Astrocyte (in vitro differentiated cells and primary cell): Measurements from ENCODE around the gene LRRC3. TPM values are rescaled to one million over a fixed set of nuclear protein-coding genes. Genes with fewer than 3 reads are reported as not detected.
A peak's percentile ranks its signal among the peaks of the same experiment; 100 is the strongest.

Source experiments
- DNase-seq: peaks from one replicate; pipeline ENCODE4 v3.0.0-alpha.2; 2010; ENCODE audit warnings: low read depth
- FAIRE-seq: peaks from 2 replicates; lab custom pipeline; 2011; peaks lifted over from hg19 to GRCh38; lab: Jason Lieb, UNC
- H2AFZ ChIP-seq: 2 replicates; pipeline ENCODE4 v1.6.0; 2012; ENCODE audit warnings: low read depth, low read length, inconsistent platforms
- H3K27ac ChIP-seq: 2 replicates; pipeline ENCODE4 v1.5.1; 2011; ENCODE audit warnings: low read depth, low read length, inconsistent platforms
- H3K27me3 ChIP-seq: 2 replicates; pipeline ENCODE4 v1.6.0; 2011; ENCODE audit warnings: low read length, inconsistent platforms; ENCODE audit not compliant: insufficient read depth
- H3K36me3 ChIP-seq: 2 replicates; pipeline ENCODE4 v1.5.1; 2011; ENCODE audit warnings: low read length, inconsistent platforms; ENCODE audit not compliant: insufficient read depth
- H3K4me1 ChIP-seq: 2 replicates; pipeline ENCODE4 v1.5.1; 2011; ENCODE audit warnings: low read length, inconsistent platforms; ENCODE audit not compliant: insufficient read depth
- H3K4me2 ChIP-seq: 2 replicates; pipeline ENCODE4 v1.6.0; 2012; ENCODE audit warnings: low read length, inconsistent platforms
- H3K4me3 ChIP-seq: 2 replicates; pipeline ENCODE4 v1.5.1; 2011; ENCODE audit warnings: low read depth, mild to moderate bottlenecking, low read length, inconsistent platforms; ENCODE audit not compliant: insufficient read depth
- H3K79me2 ChIP-seq: 2 replicates; pipeline ENCODE4 v1.6.0; 2012; ENCODE audit warnings: mild to moderate bottlenecking, low read length, inconsistent platforms; ENCODE audit not compliant: insufficient read depth
- H3K9ac ChIP-seq: 2 replicates; pipeline ENCODE4 v1.6.0; 2012; ENCODE audit warnings: mild to moderate bottlenecking, low read length, inconsistent platforms
- H3K9me3 ChIP-seq: 2 replicates; pipeline ENCODE4 v1.5.1; 2012; ENCODE audit warnings: low read depth, mild to moderate bottlenecking, low read length, inconsistent platforms; ENCODE audit not compliant: insufficient read depth
- H4K20me1 ChIP-seq: 2 replicates; pipeline ENCODE4 v1.6.0; 2012; ENCODE audit warnings: low read length, inconsistent platforms; ENCODE audit not compliant: insufficient read depth
- H3K27ac Mint-ChIP-seq: one replicate; pipeline ENCODE4 v1.8.0; 2021; ENCODE audit warnings: mild to moderate bottlenecking, mixed read lengths; ENCODE audit not compliant: unreplicated experiment
- H3K27me3 Mint-ChIP-seq: one replicate; pipeline ENCODE4 v1.8.0; 2021; ENCODE audit warnings: low read depth, mixed read lengths; ENCODE audit not compliant: unreplicated experiment
- H3K36me3 Mint-ChIP-seq: one replicate; pipeline ENCODE4 v1.8.0; 2021; ENCODE audit warnings: low read depth, mixed read lengths; ENCODE audit not compliant: unreplicated experiment
- H3K4me1 Mint-ChIP-seq: one replicate; pipeline ENCODE4 v1.8.0; 2021; ENCODE audit warnings: low read depth, mixed read lengths; ENCODE audit not compliant: unreplicated experiment
- H3K4me3 Mint-ChIP-seq: one replicate; pipeline ENCODE4 v1.8.0; 2021; ENCODE audit warnings: mild to moderate bottlenecking, moderate library complexity, mixed read lengths; ENCODE audit not compliant: unreplicated experiment
- H3K9me3 Mint-ChIP-seq: one replicate; pipeline ENCODE4 v1.8.0; 2021; ENCODE audit warnings: mild to moderate bottlenecking, mixed read lengths; ENCODE audit not compliant: unreplicated experiment
- EZH2 ChIP-seq: IDR thresholded peaks from 2 replicates; pipeline ENCODE4 v1.6.1; 2012; ENCODE audit warnings: mild to moderate bottlenecking, low read length, inconsistent platforms; ENCODE audit not compliant: insufficient read depth
- total RNA-seq: library from RNA; stranded (reverse); gene quantifications from 2 replicates; pipeline ENCODE4 v1.2.1, GENCODE V29; 2021
- TF ChIP-seq, protein P1 (sequence below): IDR thresholded peaks from 2 replicates; pipeline ENCODE4 v1.5.1; 2011; ENCODE audit warnings: low read depth, mild to moderate bottlenecking, inconsistent platforms, low read length, moderate library complexity; ENCODE audit not compliant: insufficient read depth

LRRC3 gene
- total RNA-seq, 1 donor from 2014 or later: 5.2 TPM

DNA sequence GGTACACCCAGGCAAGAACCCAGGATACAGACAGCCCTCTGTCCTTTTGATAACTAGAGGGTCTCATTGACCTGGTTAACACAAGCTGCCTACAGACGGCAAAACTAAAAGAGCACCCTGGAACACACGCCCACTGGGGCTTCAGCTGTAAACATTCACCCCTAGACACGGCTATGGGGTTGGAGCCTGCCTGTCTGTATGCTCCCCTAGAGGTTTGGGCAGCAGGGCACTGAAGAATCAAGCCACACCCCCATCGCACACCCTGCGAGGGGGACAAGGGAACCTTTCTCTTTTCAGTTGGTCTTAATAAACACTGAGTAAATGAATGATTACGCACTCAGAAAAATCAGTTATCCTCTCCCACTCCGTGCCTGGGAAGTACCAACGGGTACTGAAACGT lies 35.5 kb downstream of the LRRC3 start:
- Mint-ChIP-seq H3K36me3 (peaks cover 10% of the 10 kb centered on the region), H3K9me3 (peaks cover 35% of the 10 kb centered on the region), H3K27ac (no peak overlapping the region), H3K4me3 (no peak overlapping the region), H3K27me3 (peaks cover 17% of the 10 kb centered on the region), H3K4me1 (no peaks in the 10 kb centered on the region)
- no peak overlapping the region for H3K4me3 ChIP-seq
- H2AFZ ChIP-seq: no peak overlapping the region
- no peak overlapping the region for H3K27ac ChIP-seq
- FAIRE-seq: no peak
- H3K9ac ChIP-seq: no peak overlapping the region
- H3K79me2 ChIP-seq: no peaks in the 10 kb centered on the region
- H3K27me3 ChIP-seq: no peaks in the 10 kb centered on the region
- TF ChIP-seq, protein P1, sequence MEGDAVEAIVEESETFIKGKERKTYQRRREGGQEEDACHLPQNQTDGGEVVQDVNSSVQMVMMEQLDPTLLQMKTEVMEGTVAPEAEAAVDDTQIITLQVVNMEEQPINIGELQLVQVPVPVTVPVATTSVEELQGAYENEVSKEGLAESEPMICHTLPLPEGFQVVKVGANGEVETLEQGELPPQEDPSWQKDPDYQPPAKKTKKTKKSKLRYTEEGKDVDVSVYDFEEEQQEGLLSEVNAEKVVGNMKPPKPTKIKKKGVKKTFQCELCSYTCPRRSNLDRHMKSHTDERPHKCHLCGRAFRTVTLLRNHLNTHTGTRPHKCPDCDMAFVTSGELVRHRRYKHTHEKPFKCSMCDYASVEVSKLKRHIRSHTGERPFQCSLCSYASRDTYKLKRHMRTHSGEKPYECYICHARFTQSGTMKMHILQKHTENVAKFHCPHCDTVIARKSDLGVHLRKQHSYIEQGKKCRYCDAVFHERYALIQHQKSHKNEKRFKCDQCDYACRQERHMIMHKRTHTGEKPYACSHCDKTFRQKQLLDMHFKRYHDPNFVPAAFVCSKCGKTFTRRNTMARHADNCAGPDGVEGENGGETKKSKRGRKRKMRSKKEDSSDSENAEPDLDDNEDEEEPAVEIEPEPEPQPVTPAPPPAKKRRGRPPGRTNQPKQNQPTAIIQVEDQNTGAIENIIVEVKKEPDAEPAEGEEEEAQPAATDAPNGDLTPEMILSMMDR: no peak
- TF ChIP-seq EZH2: no peak
- H3K9me3 ChIP-seq: peaks cover 15% of the 10 kb centered on the region
- no peaks in the 10 kb centered on the region for H3K4me1 ChIP-seq
- H3K4me2 ChIP-seq: no peak overlapping the region
- no peaks in the 10 kb centered on the region for H3K36me3 ChIP-seq
- H4K20me1 ChIP-seq: no peaks in the 10 kb centered on the region
- DNase-seq: no peak

DNA sequence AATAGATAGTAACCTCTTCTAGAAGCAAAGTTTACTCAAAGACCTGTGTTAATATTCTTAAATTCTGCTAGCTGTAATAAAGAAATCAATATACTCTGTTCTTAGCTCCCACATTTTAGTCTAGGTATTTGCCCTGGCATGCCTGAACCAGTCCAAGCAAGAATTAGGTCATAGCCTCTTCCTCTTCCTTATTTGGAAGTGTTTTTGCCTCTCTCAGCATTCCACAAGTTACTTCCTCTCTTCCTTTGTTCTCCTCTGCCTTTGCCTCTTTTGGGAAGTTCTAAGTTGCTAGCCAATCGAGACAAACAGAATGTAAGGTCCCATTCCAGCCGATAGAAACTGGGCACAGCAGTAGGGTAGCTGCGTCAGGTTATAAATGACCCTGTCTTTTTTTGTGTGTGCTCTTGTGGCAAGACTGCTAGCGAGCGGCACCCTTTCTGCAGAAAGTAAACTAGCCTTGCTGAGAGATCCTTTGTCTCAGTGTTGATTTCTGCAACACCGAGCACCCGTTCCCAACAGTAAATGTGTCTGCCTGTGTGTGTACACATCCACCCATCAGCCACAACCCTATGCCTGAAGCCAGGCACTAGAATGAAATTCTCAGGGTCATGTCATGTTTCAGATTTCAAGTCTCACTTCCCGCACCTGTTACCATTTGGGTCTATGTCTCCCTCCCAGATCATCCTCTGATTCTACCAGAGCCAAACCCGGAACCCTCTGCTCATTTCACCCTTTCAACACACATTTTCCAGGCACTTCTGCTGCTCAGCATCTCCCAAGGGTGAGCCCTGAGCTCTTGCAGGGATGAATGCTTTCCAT lies 37.5 kb downstream of the LRRC3 start:
- Mint-ChIP-seq H3K27ac (peak overlapping the region; percentile 90), H3K4me3 (peak overlapping the region; percentile 31), H3K27me3 (peaks cover 22% of the 10 kb centered on the region), H3K4me1 (no peaks in the 10 kb centered on the region), H3K9me3 (peaks cover 34% of the 10 kb centered on the region), H3K36me3 (peaks cover 10% of the 10 kb centered on the region)
- no peaks in the 10 kb centered on the region for H3K79me2 ChIP-seq
- H3K4me2 ChIP-seq: no peak overlapping the region
- TF ChIP-seq EZH2: no peak
- TF ChIP-seq, protein P1: no peak
- no peak overlapping the region for H3K27ac ChIP-seq
- H3K9ac ChIP-seq: no peak overlapping the region
- peaks cover 15% of the 10 kb centered on the region for H3K9me3 ChIP-seq
- no peaks in the 10 kb centered on the region for H3K4me1 ChIP-seq
- H3K36me3 ChIP-seq: no peaks in the 10 kb centered on the region
- no peak overlapping the region for H2AFZ ChIP-seq
- H4K20me1 ChIP-seq: no peaks in the 10 kb centered on the region
- no peak for DNase-seq
- no peak for FAIRE-seq
- H3K4me3 ChIP-seq: no peak overlapping the region
- peaks cover under 1% of the 10 kb centered on the region for H3K27me3 ChIP-seq

DNA sequence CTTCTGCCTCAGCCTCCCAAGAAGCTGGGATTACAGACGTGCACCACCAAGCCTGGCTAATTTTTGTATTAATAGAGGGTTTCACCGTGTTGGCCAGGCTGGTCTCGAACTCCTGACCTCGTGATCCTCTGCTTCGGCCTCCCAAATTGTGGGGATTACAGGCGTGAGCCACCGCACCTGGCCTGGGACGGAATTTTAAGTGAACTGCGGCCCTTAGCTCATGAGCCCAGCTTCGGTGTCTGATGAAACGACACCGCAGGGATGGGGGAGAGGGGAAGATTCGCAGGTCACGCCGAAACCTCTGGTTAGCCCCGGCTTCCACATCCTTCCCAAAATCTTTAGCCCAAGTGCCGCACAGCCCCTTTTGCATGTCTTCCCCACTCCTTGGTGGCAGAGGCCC lies 39.1 kb downstream of the LRRC3 start:
- Histone ChIP-seq H3K79me2 (no peaks in the 10 kb centered on the region), H3K4me1 (no peaks in the 10 kb centered on the region), H3K4me2 (no peak overlapping the region), H3K9ac (no peak overlapping the region), H3K4me3 (no peak overlapping the region), H3K36me3 (no peaks in the 10 kb centered on the region), H3K27ac (no peak overlapping the region), H4K20me1 (no peaks in the 10 kb centered on the region), H2AFZ (no peak overlapping the region), H3K27me3 (peaks cover 5% of the 10 kb centered on the region), H3K9me3 (peaks cover 15% of the 10 kb centered on the region)
- Mint-ChIP-seq H3K4me1 (no peaks in the 10 kb centered on the region), H3K9me3 (peaks cover 31% of the 10 kb centered on the region), H3K4me3 (no peak overlapping the region), H3K27ac (no peak overlapping the region), H3K27me3 (peaks cover 22% of the 10 kb centered on the region), H3K36me3 (peaks cover 7% of the 10 kb centered on the region)
- no peak for TF ChIP-seq EZH2
- TF ChIP-seq, protein P1: no peak
- DNase-seq (no peak), FAIRE-seq (no peak)
